Colon (tissue), 2 donors: ENCODE results near the gene MPP3.

Experiments
- FAIRE-seq: peaks from 2 replicates; lab custom pipeline; 2012; peaks lifted over from hg19 to GRCh38; lab: Jason Lieb, UNC
- donor health status: control.
- donor health status: control.

The MPP3 gene

DNA sequence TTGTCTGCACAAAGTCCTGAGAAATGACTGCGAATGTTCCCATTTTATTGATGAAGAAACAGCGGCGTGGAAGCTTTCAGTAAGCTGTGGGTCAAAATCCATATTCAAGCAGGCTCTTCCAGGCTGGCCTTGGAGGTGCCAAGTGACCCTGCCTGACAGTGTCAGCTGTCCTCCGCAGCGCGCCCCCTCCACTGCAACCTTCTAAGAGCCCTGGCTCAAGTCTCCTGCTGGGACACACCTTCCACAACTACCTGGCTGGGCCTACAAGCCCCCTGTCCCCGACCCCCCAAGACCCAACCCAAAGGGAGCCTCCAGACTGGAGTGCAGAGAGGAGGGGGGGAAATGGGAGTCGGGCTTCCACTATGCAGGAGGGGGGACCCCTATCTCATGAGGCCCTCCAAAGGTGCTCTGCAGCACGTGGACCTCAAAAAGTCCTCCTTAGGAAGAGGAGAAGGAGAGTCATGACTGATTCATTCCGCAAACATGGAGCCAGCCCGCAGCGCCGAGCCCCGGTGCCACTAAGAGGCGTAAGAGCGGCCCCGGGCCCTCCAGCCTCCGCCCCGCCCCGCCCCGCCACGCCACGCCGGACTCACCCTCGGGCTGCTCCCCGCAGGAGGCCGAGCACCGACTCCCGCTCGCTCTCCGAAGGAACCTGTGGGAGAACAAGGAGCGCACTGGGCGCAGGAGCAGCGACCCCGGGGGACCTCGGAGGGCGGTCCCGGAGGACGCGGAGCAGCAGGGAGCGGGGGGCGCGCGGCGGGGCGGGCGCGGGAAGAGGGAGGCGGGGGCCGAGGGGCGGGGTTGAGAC is 574 bp downstream of the MPP3 start:
- no peak for FAIRE-seq

DNA sequence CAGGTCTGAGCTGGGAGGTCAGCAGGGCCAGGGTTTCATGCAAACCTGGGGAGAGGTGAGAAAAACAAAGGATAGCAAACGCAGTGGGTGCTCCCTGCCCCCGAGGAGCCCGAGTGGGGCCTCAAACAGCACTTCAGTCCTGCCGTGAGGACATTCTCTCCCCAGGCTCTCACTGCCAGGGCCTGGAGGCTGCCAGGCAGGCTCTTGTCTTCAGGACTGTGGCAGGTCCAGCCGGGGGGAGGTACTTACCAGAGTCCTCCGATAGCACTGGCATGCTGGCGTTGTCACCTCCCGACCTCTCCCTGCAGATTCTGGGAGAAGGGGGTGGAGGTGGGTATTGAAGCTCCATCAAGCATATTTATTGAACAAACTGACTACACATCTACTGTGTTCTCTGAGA is 1.3 kb downstream of the MPP3 start:
- FAIRE-seq, result no peak

DNA sequence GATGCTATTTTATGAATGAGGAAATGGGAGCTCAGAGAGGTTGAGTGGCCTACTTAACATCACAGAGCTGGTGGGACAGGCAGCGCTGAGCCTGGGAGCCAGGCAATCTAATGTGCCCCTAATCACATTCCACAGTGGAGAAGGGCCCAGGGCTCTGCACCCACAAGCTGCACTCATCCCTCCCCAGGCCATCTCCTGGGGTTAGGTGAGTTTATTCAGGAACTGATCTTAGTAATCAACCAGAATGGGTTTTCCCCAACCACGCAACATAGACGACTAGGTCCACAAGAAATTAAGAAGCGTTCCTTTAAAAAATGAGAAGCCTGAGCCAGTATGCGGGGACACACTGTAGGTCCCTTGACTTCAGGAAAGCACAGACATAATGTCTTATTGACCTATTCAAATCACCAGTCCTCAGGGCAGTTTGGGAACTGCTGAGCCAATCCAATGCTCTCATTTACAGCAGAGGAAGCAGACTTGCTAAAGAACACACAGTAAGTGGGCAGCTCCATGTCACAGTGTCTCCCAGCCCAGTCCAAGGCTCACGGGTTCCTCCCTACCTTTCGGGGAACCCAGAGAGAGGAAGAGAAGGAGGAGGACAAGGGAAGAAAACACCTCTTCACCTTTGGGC is 2.3 kb downstream of the MPP3 start:
- FAIRE-seq, result no peak

DNA sequence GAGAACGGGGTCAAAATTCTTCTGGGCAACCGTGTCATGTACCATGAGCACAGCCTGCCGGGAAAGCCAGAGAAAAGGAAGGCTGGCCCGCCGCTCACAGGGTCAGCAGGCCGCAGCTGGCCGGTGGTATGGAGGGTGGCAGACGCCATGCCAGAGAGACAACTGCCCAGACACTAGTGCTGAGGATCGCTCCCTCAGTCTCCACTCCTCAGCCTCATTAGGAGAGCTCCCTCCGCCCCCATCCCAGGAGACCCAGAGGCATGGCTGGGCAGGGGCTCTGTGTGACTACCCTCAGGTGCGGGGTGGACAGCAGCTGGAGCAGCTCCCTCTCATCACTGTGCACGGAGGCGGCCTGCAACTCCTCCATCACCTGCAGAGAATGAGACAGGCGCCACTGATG is 3.2 kb downstream of the MPP3 start:
- FAIRE-seq, result no peak

DNA sequence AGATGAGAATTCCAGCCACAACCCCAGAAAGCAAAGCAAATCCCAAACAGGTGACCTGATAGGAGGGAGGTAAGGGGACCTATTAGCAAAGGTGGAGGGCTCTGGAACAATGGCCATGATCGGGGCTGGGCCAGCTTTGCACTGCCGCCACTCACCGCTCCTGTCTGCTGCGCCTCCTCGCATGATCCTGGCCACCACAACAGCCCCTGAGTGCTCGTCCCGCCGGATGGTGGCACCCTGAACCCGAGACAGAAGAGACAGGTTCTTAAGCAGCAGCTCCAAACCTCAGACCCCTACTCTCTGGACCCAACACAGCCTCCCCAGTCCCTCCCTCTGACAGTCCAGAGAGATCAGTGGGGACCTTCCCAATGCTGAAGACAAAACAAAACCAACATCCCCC is 5.3 kb downstream of the MPP3 start:
- no peak for FAIRE-seq

DNA sequence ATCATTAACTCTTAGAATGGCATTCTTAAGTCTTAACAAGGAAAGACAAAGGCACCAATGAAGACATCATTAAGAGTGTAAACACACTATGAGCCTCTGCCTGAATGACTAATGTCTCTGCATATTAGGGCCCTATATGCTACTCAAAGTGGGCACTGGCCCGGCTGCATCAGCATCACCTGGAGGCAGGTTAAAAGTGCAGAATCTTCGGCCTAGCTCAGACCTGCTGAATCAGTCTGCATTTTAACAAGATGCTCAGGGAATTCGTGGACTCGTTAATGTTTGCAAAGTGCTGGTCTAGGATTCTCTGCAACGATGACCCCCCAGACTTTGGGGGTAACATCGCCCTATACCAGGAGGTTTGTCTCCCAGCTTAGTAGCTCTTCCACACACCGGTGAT is 6.7 kb downstream of the MPP3 start:
- no peak for FAIRE-seq

DNA sequence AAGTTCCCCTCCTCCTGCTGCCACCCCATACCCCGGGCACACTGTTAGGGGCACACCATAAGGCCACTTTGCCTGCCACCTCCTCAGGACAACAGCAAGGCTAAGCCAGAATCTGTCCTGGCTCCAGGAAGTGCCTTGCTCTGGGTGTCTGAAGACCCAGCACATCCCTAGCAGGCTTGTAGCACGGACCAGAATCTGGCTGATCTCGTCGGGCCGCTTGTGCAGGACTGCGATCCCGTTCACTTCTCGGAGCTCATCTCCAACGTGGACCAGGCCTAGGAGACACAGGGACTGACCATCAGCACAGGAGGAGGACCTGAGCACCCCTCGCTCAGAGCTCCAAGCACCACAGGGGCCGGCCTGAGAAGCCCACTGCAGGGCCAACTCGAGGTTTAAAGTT is 7.4 kb downstream of the MPP3 start:
- FAIRE-seq, result no peak

DNA sequence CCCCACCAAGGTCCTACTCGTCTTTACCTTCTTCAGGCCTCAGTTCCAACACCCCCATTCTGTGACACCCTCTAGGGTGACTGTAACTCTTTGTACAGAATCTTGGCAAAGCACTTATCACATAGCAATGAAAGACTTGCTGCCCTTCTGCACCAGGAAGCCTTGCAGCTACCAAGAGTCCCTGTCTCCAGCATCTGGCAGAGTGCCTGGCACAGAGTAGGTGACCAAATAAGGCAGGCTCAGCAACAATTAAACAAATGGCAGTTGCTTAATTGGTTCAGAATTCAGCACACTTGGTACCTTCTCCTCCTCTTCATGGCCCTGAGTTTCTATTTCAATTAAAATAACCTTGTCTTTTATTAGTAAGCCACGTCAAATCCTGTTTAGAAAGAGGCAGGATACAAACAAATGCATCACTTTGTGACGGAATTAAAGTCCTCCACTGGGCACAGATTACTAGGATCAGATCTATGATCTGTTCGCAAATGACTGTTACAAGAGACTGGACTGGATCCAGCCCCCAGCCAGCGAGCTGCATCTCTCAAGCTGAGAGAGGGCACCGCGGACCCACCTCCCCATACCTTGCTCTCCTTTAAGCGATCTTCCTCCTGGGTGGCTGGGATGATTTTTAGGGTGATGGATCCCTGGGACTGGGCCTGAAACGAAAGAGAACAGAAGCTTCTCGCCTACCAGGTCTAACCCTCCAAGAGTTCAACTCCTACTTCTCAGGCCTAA is 9.4 kb downstream of the MPP3 start:
- FAIRE-seq, result no peak

DNA sequence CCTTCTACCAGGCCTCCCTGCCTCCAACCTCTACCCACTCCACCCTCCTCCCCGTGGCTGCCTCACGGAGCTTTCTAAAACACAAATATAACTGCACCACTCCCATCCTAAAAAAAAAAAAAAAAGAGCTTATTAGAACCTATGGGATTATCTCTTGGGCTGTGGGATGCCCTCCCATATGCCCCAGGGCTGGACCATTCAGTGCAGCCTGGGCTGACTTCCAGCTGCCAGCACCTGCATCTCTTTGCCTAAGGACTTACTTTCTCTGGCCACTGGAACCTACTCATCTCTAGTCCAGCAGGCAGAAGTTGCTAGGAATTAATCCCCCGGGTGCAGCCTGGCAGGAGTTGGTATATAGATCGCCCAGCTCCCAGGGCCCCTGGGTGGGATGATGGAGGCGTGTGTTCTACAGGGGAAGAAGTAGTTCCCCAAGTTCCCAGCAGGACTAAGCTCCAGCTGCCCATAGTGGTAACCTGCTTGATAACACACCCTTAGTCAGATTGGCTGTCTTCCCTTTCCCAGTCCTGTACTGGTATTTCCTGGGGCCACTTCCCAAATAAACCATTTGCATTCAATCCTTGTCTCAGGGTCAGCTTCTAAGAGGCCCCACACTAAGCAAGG is 10.3 kb downstream of the MPP3 start:
- no peak for FAIRE-seq

DNA sequence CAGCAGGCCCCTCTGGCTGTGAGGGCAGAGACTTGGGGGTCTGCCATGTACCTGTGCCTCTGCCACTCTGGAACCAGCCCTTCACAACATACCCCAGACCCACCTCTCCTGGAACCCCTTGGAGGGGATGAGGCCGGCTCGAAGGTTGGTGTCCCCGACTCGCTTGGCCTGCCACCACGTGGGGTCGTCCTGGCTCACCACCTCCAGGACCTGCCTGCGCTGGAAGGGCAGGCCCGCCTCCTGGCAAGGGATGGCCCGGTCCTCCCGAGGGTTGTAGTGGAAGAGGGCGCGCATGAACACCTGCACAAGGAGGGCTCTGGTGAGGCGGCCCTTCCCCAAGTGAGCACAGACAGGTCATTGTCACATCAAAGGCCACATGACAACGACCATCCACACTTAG is 12.2 kb downstream of the MPP3 start:
- no peak for FAIRE-seq

DNA sequence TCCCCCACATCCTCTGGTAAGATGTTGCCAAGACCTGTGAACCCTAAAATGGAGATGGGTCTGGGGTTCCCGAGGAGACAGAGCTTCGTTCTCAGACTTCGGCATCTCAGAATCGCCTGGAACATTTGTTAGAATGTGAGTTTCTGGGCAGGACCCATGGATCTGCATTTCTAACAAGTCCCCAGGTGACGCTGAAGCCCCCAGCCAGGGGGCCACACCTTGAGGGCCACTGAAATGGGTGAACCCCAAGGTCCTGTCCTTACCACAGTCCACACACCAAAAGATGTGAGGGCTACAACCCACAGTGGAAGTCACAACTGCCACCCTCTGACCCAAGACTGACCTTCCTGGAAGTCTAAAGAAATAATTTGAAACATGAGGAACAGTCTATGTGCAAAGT is 14.0 kb downstream of the MPP3 start:
- FAIRE-seq, result no peak

DNA sequence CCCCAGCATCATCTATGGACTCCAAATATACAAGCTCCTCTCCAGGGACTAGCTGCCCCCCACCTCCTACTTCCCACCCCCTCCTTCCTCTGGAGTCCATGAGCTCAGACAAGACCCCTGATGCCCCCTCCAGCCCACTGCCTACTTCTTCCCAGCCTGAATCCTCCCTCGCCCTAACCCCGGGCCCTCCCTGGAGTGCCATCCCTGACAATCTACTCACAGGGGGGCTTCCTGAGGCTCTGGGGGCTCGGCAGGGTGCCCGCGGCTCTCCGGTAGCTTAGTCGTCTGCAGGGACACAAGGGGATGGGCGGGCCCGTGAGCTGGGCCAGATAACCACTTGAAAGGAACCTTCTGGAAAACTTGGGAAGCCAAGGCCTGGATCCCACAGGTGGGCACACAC is 15.1 kb downstream of the MPP3 start:
- no peak for FAIRE-seq

DNA sequence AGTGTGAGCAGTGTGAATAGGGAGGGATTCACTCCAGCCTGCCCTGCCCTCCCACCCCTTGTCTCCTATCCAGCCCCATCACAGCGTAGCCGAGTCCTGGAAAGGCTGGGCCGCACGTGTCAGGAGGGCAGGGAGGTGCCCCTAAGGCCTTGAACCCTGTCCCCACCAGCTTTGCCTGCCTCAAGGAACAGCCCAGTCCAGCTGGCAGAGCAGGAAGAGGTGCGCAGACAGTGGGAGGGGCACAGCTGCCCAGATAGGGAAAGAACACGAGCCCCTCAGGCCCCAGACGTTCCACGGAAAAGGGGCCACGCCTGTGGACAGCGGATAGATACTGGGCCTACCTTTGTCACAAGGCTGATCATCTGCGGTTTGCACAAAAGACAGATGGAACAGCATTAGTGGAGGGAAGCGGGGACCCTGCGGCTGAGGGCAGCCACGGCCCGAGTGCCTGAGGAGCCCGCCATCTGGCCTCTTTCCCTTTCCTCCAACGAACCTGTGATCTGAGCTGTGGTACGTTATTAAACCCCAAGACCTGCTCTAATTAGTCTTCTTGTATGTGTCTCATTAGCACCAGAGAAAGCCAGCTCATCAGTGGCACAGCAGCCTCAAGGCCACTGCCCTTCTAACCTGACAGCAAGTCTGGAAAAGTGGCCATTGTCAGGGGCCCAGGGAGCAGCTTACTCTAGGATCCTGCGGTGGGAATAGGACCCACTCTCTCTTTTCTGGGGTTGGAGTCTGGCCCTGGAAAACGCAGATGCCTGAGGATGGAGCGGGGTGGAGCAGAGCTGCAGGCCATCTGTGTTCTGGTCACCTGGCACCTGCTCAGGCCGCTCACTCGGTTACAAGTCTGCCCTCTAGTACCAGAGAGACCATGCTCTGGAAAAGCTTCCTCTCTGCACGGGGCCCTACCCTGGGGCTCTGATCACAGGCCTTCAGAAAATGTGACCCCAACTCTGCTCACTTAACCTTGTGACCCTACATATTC is 16.3 kb downstream of the MPP3 start:
- no peak for FAIRE-seq

DNA sequence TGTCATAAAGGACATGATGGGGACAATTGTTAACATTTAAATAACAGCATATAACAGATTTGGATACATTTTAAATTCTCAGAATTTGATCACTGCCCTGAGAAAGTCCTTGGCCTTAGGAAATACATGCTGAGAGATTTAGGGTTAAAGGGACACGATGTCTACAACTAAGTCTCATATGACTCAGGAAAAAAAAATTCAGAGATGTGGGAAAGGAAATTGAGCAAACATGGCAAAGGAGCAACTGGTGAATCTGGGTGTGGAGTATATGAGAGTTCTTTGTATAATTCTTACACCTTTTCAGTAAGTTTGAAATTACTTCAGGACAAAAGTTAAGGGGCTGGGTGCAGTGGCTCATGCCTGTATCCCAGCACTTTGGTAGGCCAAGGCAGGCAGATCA is 18.2 kb downstream of the MPP3 start:
- no peak for FAIRE-seq

DNA sequence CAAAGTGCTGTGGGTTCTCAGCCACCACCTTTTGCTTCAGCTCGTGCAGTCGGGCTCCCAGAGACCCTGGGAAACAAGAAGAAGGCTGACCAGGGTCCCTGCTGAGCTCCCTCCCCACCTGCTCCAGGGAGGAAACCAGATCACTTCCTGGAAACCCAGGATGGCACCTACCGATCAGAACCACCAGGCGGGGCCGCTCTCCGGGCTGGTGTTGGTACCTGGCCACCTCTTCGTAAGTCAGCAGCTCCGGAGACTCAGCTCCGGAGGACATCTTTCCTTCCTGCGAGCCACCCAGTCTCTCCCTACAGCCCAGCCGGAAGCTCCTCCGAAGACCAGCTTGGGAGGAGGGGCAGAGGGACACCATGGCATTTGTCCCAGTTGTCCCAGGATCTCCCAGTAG is 18.9 kb downstream of the MPP3 start:
- FAIRE-seq, result no peak

DNA sequence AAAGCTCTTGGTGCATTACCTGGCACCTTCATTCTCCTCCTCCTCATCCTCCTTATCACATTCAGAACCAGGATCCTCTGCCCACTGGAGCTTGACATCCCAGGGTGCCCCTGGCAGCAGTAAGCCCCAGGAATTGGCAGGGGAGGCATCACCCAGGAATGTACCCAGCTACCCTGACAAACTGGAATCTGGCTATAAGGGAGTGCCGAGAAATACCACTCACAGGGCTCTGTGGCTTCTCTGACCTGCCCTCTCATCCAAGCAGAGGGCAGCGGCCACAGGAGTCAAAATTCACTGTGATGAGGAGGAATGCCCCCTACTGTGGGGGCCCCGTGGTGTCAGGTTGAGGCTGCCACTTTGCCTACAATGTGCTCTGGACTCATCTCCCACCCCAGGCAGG is 19.6 kb downstream of the MPP3 start:
- FAIRE-seq, result no peak

DNA sequence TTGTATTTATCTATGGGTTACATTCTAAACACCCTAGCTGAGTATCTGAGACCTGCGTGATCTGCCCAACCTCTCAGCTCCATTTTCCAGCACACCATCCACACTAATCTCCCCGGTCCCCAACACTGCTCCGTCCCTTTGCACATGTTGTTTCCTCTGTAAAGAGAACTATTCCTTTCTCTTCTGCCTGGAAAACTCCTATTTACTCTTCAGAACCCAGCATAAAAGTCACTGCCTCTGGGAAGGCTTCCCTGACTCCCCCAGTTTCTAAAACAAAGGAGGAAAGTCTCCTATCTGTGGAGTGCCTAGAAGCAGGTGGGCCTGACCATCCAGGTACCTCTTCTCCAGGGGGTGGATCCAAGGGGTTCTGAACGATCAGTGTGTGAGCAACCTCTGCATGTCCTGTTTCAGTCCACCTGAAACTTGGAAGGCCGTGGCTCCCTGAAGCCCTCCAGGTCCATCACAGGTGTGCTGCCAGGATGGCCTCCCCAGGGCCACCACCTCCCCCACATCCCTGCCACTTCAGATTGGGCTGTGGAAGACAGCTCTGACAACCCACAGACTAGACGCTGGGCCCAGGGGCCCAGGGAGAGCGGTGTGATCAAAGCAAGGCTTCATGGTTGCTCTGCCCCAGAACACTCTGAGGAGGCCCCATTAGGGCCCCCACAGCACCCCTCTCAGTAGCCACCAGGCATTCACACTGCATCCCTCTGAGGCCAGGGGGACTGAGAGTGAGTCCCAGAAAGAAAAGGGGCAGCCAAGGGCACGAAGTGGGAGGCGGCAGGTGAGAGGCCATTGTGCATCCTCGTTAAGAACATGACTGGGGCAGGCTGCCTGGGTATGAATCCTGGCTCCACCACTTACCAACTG is 20.3 kb downstream of the MPP3 start:
- no peak for FAIRE-seq

DNA sequence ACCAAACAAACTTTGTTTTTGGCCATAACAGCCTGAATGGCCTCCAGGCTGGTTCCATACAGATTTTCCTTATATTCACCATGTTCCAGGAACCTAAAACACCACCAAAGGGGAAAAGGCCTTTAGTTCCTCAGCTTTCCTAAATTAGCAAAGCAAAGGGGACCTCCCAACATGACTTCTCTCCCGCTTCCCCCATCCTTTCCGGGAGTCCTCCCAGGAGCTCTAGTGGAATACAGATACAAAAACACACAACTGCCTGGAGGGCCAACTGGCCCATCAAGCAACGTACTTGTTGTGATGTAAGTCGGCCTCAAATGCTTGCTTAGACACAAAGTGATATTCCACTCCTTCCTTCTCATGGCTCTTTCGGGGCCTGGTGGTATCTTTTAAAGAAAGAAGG is 22.1 kb downstream of the MPP3 start:
- no peak for FAIRE-seq

DNA sequence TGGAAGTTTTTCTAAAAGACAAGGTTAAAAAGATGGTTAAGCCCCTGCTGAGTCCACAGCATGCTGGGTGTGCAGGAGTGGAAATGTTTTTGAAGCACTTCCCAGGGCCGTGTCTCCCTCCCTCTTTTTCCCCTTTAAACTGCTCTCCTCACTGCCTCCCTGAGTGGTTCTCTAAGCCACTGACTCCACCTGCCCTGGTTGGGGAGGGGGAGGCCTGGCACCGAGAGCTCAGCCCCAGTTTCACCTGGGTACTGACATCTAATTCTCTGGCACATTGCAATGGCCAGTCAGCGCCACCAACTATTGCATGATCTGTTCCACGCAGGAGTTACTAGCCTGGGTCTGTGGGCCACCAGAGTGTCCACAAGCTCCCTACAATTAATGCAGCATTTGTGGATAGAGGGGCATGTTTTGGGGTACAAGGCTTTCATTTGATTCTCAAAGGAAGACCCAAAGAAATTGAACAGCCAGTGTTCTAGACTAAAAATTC is 22.7 kb downstream of the MPP3 start:
- no peak for FAIRE-seq

DNA sequence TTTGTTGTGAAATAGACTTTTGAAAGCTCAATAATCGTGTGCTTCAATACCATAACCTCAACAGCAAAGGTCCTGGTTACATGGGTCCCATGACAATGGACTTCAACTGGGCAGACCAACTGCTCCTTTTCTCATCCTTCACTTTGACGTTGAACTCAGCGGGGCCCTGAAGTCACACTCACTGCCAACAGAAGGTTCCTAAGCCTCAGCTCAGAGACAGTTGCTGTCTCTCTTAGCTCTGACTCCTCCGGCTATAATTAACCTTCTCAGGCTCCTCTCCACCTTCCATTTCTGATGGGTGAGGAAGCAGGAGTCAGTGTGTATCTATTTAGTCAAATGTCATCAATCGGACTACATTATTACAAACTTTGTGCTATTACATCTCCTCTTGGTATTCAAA is 23.8 kb downstream of the MPP3 start:
- no peak for FAIRE-seq

DNA sequence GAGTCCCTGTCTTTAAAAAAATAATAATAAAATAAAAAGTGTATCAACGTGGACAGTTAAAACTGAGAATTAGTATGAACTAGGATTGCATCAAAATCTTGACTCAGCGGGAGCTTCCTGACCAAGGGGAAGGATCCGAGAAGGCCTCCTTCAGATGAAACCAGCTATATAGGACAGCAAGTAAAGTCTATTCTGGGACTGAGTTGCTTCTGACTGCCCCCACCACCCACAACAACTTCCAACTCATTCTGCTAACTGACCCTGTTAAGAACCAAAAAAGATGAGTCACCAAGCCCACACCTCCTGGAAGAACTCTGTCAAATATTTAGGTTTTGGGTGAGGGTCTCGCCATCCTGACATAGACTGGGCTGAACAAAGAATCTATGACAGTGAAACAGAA is 24.9 kb downstream of the MPP3 start:
- no peak for FAIRE-seq
